Measurements from ENCODE around the gene CELA3B.
"Not testable (repeated sequence)": the region's sequence is repeated elsewhere in the genome, so short reads cannot be mapped to it uniquely, and the experiment has no call there.

DNA sequence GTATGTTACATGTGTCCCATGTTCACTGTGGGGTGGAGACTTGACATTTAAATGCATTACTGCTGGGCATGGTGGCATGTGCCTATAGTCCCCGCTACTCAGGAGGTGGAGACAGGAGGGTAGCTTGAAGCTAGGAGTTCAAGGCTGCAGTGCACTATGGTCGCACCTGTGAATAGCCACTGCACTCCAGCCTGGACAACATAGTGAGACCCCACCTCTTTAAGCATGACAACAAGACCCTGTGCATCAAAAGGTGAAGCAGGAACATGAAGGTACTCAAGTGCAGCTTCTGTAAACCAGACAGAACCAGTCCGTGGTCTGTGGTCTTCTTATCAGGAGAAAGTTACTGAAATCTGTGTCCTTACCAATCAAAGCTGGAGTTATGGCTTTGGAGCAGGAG, 15.4 kb downstream of the CELA3B start:
- not testable (repeated sequence) for TF ChIP-seq POLR2A, CTCF (IDR thresholded peaks at IDR 0.05)
